ENCODE results near the gene CDC5L. TPM values are rescaled to one million over a fixed set of nuclear protein-coding genes. Genes with fewer than 3 reads are reported as not detected.

The CDC5L gene
- polyA plus RNA-seq, 1 donor (not counting 4 experiments of a cell fraction or from before 2014, with no cell fraction given): 16.6 TPM

DNA sequence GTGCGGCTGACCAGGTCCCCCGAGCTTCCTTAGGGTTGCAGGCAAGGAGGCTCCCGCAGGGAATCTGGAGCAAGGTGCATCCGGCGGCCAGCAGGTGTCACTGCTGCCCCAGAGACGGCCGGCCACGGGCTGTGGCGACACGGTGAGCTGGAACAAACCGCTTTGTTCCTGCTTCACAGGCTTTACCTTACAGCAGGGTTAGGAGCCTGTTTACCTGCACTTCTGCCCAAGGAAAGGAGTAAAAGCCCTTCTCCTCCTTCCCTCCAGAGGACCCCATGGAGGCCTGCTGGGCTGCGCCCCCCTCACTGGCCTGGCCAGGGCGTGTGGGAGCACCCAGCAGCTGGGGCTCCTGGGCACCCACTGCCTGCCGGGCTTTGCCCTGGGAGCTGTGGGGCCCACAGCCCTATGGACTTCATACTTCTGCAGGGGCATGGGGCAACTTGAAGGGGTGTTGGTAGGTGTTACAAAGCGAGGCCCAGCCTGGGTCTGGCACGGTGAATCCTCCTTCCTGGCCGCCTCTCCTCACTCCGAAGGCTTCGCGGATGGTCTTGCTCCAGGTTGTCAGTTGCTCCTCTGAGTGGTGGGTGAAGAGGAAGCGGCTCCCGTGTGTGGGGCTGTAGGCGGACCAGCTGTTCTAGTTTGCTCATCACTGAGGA lies 88.4 kb downstream of the CDC5L start:
- Histone ChIP-seq H3K36me3 (ENCODE audit: control insufficient read depth in 2 of 2, extremely low read depth in 1 of 2, insufficient read depth in 2 of 2, low read length in 2 of 2) (no peaks in the 10 kb centered on the region), H3K27me3 (ENCODE audit: control insufficient read depth, extremely low read depth, insufficient read depth, low read length) (no peaks in the 10 kb centered on the region), H3K9ac (ENCODE audit: control insufficient read depth, extremely low read depth, insufficient read depth, low read length) (peak overlapping the region; percentile 53), H3K9me3 (ENCODE audit: control insufficient read depth, low read depth, low read length) (no peaks in the 10 kb centered on the region), H3K4me1 (ENCODE audit: control insufficient read depth, extremely low read depth, insufficient read depth, low read length) (peaks cover 5% of the 10 kb centered on the region), H4K20me1 (ENCODE audit: control insufficient read depth, extremely low read depth, insufficient read depth, low read length) (no peaks in the 10 kb centered on the region), H3K79me2 (ENCODE audit: control insufficient read depth, insufficient read depth, low read length) (no peaks in the 10 kb centered on the region), H3K4me2 (ENCODE audit: control insufficient read depth, extremely low read depth, insufficient read depth, low read depth, low read length) (no peak overlapping the region), H3K27ac (ENCODE audit: control insufficient read depth, insufficient read depth, low read length) (peak overlapping the region; percentile 29), H3K9me1 (ENCODE audit: control insufficient read depth, extremely low read depth, insufficient read depth, low read length) (no peaks in the 10 kb centered on the region), H3K4me3 (ENCODE audit: control insufficient read depth in 2 of 3, extremely low read depth in 1 of 3, insufficient read depth in 2 of 3, low read depth in 1 of 3, low read length in 3 of 3) (no peak overlapping the region), H2AFZ (ENCODE audit: control insufficient read depth, low read length) (peak overlapping the region; percentile 85)
- no peak for TF ChIP-seq EZH2 (IDR thresholded peaks at IDR 0.05; ENCODE audit: low read length)
- TF ChIP-seq, protein P1, sequence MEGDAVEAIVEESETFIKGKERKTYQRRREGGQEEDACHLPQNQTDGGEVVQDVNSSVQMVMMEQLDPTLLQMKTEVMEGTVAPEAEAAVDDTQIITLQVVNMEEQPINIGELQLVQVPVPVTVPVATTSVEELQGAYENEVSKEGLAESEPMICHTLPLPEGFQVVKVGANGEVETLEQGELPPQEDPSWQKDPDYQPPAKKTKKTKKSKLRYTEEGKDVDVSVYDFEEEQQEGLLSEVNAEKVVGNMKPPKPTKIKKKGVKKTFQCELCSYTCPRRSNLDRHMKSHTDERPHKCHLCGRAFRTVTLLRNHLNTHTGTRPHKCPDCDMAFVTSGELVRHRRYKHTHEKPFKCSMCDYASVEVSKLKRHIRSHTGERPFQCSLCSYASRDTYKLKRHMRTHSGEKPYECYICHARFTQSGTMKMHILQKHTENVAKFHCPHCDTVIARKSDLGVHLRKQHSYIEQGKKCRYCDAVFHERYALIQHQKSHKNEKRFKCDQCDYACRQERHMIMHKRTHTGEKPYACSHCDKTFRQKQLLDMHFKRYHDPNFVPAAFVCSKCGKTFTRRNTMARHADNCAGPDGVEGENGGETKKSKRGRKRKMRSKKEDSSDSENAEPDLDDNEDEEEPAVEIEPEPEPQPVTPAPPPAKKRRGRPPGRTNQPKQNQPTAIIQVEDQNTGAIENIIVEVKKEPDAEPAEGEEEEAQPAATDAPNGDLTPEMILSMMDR (optimal IDR thresholded peaks at IDR 0.05 in 1 of 3, IDR thresholded peaks at IDR 0.05 in 1 of 3, conservative IDR thresholded peaks at IDR 0.05 in 1 of 3; ENCODE audit: extremely low read depth in 1 of 3, insufficient read depth in 2 of 3, low read length in 3 of 3): peak; percentile 89 to 99 (median 97)
- dilution Hi-C loops (cut with MboI; ENCODE audit: extremely low pct_ligation_motif_present, low sequenced_read_pairs): no loop called here
- DNase-seq (ENCODE audit: low read depth, low spot score) (peak; percentile 28), FAIRE-seq (no peak)

DNA sequence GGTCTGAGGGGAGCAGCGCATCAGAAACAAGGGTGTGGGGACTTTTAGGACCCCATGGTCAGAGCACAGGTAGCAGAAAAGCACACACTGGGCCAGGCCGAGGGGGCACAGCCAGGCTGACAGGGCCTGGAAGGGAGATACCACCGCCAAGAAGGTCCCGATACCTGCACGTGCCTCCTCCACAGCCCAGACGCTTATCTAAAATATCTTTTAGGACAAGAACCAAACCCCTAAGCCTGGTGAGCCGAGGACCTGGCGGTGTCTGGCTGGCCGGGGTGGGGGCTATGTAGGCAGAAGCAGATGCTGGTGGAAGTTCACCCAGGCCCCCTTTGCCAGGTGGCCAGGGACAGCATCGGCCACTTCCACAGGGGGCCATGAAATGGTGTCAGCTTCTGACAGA lies 89.3 kb downstream of the CDC5L start:
- TF ChIP-seq EZH2 (IDR thresholded peaks at IDR 0.05; ENCODE audit: low read length): no peak
- TF ChIP-seq, protein P1 (optimal IDR thresholded peaks at IDR 0.05 in 1 of 3, IDR thresholded peaks at IDR 0.05 in 1 of 3, conservative IDR thresholded peaks at IDR 0.05 in 1 of 3; ENCODE audit: extremely low read depth in 1 of 3, insufficient read depth in 2 of 3, low read length in 3 of 3): no peak
- H3K79me2 ChIP-seq (ENCODE audit: control insufficient read depth, insufficient read depth, low read length): no peaks in the 10 kb centered on the region
- H3K9me1 ChIP-seq (ENCODE audit: control insufficient read depth, extremely low read depth, insufficient read depth, low read length): no peaks in the 10 kb centered on the region
- H2AFZ ChIP-seq (ENCODE audit: control insufficient read depth, low read length): no peak overlapping the region
- FAIRE-seq (no peak), DNase-seq (ENCODE audit: low read depth, low spot score) (no peak)
- H3K36me3 ChIP-seq (ENCODE audit: control insufficient read depth in 2 of 2, extremely low read depth in 1 of 2, insufficient read depth in 2 of 2, low read length in 2 of 2): no peaks in the 10 kb centered on the region
- no peak overlapping the region for H3K4me2 ChIP-seq (ENCODE audit: control insufficient read depth, extremely low read depth, insufficient read depth, low read depth, low read length)
- no peaks in the 10 kb centered on the region for H4K20me1 ChIP-seq (ENCODE audit: control insufficient read depth, extremely low read depth, insufficient read depth, low read length)
- no peaks in the 10 kb centered on the region for H3K9me3 ChIP-seq (ENCODE audit: control insufficient read depth, low read depth, low read length)
- H3K27me3 ChIP-seq (ENCODE audit: control insufficient read depth, extremely low read depth, insufficient read depth, low read length): no peaks in the 10 kb centered on the region
- no peak overlapping the region for H3K27ac ChIP-seq (ENCODE audit: control insufficient read depth, insufficient read depth, low read length)
- no peak overlapping the region for H3K9ac ChIP-seq (ENCODE audit: control insufficient read depth, extremely low read depth, insufficient read depth, low read length)
- no peak overlapping the region for H3K4me3 ChIP-seq (ENCODE audit: control insufficient read depth in 2 of 3, extremely low read depth in 1 of 3, insufficient read depth in 2 of 3, low read depth in 1 of 3, low read length in 3 of 3)
- peaks cover 5% of the 10 kb centered on the region for H3K4me1 ChIP-seq (ENCODE audit: control insufficient read depth, extremely low read depth, insufficient read depth, low read length)
- dilution Hi-C loops (cut with MboI; ENCODE audit: extremely low pct_ligation_motif_present, low sequenced_read_pairs): no loop called here
